HG03064 (cell line): Measurements from ENCODE around the gene WHRN.

ENCODE experiments used
- ATAC-seq: cut with Tn5 transposase; IDR thresholded peaks from one replicate; pipeline ENCODE4 v1.9.1; 2021; ENCODE audit warnings: low read depth; ENCODE audit not compliant: unreplicated experiment

Gene WHRN

DNA sequence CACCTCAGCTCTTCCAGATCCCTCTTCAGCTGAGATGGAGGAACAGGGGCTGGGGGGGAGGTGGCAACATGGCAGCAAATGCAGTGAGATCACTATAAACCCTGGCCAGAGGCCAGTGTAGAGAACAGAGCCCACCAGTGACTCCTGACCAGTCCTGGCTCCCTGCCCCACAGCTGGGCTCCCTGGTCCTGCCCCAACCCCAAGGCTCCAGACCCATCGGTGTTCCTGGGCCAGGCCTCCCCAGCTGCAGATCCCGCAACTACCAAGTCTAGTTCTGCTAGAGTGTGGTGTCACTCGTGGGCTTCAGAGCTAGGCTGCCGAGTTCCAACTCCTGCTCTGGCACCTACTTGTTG lies 134.3 kb downstream of the WHRN start:
- ATAC-seq, result no peak

DNA sequence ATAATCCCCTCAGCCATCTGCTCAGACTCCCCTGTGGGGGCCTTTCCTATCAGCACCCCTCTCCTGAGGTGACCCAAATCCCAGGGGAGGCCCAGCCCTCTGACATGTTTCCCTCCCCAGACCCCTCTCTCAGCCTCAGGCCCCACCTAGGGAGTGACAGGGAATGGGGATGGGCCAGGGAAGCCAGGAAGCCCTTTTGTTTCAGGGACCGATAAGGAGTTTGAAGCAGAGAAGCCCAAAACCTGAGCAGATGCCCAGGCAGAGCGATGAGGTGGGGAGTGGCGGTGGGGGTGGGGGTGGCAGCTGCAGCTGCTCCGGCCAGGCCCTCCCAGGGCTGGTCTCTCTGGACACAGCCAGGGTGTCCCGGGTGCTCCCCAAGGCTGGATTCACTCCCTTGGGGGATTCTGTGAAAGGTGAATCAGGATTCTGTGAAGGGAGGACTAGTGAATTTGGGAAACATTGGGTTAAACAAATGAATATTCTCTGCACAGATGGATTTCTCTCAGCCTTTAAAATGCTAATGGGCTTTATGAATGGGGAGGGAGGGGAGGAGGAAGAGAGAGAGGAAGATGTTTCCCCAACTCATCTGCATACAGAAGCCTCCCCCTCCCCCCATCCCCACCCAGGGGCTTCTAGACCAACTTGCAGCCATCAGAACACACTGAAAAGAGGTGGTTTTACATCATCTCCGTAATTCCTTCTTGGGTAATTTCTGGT lies 134.9 kb downstream of the WHRN start:
- no peak for ATAC-seq

DNA sequence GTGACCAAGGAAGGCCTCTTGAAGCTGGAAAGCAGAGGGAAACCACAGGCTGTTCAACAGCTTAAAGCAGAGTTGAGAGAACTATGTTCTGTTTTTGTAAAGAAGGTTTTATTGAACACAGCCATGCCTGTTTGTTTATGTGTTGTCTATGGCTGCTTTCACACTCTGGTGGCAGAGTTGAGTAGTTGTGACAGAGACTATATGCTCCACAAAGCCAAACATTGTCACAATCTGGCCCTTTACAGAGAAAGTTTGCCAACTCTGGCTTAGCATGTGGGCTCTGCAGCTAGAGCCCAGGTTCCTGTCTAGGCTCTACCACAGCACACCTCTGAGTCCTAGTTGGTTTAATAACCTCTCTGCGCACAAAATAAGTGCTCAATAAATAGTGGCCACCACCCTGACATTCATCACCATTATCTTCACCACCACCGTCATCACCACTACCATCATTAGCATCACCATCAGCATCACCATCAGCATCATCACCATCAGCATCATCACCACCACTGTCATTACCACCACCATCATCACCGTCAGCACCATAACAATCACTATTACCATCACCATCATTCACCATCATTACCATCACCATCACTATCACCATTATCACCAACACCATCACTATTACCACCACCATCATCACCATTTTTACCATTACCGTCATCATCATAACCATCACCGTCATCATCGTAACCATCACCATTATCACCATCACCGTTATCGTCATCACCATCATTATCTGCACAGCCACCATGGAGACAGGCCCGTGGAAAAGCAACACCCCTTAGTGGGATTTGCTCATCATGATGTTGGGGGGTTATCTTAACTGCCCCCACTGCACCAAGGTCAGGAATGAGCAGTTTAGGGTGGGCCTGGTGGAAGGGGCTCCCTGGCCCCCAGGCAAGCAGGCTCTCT lies 135.8 kb downstream of the WHRN start:
- ATAC-seq, result no peak

DNA sequence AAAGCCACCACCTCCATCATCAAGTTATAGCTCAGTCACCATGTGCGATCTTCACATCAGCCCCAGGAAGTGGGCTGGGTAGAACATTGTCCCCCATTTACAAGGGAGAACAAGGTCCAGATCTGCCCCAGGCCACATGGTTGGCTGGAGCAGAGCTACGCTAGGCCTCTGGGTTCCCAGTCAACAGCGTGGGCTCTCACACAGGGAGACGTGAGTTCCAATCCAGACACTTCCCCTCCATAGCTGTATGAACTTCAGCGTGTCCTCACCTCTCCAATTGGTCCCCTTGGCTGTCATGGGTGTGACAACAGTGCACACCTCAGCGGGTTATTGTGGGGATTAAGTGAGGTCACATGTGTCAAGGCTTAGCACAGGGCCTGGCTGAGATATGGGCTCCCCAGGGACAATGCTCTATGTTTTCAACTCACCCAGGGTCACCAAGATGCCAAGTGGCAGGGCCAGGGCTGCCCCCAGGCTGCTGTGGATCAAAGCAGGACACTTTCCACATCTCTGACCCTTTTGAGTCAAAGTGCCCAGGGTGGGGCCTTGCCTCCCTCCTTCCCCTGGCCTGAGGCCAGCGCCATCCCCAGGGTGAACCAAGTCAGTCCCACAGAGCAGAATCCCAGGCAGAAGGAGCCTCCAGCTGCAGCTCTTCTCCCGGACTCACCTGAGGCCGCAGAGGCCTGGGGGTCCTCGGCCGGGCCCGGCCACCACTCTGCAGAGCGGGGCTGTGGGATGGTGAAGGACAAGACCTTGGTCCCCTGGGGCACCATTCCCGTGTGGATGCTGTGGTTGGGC lies 137.3 kb downstream of the WHRN start:
- ATAC-seq, result no peak

DNA sequence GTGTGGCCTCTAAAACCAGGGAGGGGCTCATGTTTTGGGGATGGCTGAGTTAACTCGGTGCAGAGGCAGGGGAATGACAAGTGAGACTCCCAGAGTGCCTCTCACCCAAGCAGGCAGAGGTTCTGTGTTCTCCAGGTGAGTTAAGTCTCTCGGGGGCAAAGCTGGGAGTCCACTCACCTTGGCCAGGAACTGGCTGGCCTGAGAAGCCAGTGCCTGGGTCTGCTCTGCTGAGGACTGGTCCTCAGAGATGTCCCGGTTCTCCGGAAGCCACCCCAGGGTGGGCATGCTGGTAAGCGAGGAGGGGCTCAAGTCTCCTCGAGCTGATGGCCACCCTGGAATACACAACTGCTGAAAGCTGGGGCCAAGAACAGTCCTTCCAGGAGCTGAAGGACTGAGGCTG lies 137.9 kb downstream of the WHRN start:
- no peak for ATAC-seq

GRCh38 chr9:114366334-114367128 lies 138.7 kb downstream of the WHRN start:
- peak; percentile 45 for ATAC-seq

DNA sequence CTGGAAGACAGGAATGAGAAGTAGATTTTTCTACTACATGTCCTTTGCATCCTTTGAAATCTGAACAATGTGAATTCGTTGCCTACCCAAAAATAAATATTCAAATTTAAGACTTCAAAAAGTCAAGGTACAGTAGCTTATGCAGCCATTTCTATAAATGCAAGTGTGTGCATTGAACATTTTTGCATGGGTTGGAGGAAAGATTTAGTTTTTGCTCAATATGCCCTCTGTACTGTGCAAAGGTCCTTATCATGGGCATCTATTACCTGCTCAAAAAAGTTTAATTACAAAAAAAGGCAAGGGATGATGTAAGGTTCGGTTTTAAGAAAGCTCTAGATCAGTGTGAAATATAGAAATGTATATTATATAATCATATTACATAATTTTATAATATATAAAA lies 140.1 kb downstream of the WHRN start:
- no peak for ATAC-seq

DNA sequence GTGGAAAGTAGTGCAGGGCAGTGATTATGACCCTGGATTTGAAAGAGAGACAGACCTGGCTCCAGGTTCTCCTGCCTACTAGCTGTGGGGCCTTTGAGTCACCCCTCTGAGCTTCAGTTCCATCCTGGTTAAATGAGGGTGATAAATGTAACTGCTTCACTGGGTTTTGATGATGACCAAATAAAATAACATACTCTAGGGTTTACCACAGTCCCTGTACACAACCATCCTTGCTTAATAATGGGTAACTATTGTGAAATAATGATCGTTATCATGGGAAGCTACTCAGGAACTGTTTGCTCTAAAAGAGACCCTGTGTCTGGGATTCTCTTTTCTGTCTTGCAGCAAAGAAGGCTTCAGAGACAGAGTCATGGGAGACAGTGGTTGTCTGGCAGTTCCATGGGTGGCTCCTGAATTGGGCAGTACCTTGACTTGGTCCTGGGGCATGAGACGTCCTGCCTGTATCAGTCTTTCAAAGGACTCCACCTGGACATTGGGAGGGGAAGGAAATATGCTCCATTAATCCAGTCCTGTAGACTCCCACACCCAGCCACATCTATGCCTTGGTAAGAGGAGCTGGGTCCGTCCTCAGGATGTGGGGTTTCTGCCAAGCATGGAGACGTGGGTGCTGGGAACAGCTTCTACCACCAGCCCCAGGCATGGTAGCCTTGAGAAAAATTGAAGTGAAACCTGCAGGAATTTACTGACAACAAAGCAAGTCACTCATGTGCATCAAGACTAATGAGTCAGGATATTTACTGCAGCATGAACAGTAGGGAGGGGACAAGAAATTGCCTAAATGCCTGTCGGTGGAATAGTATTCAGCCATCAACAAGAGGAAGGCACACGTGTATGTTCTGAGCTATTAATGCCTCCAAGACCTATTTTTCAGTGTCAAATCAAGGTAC lies 140.9 kb downstream of the WHRN start:
- no peak for ATAC-seq

DNA sequence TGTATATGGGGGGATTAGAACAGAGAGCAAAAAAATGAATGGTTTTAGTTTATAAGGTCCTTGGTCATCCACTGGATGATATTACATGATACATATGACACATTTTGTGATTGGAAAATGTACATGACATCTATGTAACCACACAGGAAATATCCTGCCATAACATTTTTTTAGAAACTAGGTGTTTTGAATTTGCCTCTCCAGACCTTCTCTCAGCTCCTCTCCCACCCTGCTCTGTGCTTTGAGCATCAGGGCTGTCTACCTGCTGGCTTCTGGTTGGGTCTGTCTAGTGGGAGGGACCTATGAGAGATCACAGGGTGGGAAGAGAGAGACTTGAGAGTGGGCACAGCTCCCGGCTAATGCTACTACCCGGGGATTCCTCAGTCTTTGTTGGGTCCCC lies 141.8 kb downstream of the WHRN start:
- ATAC-seq, result no peak

DNA sequence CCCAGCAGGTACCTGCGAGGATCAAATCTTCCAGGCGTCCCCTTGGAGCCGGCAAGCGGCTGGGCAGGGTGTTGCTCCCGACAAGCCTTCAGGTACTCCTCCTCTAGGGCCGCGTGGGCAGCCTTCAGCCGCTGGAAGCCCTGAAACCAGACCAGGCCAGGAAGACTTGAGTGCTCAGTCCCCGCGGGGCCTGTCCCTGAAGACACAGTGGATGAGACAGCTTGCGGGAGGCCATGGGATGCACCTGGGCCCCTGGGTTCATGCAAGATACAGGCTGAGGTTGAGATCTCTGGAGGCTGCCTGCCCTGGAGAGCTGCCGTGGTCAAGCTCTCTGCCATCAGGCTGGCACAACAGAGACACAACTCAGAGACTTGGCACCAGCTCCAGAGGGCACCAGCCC lies 142.9 kb downstream of the WHRN start:
- no peak for ATAC-seq

DNA sequence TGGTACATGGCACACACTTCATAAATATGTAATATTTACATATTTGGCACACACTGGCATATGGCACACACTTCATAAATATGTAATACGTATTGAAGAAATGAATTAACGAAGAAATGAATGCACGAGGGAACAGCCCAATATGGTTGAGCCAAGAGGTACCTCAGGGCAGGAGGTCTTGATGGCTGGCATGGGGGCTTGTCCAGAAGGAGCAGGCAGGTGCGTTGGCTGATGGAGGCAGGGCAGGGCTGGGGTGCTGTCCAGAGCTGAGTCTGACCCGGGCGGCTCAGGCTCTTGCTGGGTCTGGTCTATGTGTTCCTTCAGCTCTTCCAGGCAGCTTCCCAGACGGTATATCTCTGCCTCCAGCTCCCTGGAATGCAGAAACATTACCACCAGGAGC lies 143.7 kb downstream of the WHRN start:
- no peak for ATAC-seq

- ATAC-seq, result no peak
Observed at GRCh38 chr9:114359801-114360200, 145.5 kb downstream of the WHRN start.

- no peak for ATAC-seq
Observed at GRCh38 chr9:114357911-114358328, 147.4 kb downstream of the WHRN start.

- no peak for ATAC-seq
Observed at GRCh38 chr9:114357360-114357759, 147.9 kb downstream of the WHRN start.

DNA sequence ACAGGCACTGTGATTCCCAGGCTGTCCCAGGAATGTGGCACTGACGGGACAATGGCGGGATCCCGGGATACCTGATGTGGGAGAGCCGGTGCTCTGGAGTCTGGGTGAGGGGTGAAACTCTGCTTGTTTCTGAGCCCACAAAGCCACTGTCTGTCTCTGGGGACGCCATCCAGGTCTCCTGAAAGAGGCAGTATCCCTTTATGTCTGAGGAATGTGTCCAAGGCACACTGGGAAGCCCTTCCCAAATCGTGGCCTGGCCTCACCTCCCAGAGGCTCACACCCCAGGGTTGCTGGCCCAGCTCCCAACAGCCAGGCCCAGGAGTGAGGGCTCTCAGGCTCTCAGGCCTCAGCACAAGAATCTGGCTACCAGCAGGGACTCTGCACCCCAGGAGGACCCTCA lies 148.5 kb downstream of the WHRN start:
- ATAC-seq, result no peak

DNA sequence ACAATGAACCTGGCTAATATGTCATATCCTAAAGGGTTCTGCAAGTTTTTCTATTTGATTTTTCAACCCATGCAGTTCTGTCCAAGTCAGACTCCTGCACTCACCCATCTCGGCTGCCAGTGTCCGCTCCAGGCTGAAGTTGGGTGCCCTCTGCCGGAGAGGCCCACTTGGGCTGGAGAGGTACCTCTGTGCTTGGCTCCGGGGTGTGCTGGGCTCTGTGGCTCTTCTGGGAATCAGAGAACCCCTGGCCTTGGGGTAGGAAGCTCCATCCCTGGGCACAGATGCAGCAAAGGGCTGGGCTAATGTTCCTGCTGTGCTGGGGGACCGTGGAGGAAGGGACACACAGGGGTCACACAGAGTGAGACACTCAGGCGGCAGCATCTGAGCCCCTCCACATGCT lies 149.5 kb downstream of the WHRN start:
- no peak for ATAC-seq
